HFF-Myc (cell line): ENCODE data around the gene INPP4B.

Experiments used
- DNase-seq: peaks from one replicate; pipeline ENCODE4 v3.0.0-alpha.2; 2011; ENCODE audit warnings: low read depth; ENCODE audit errors: extremely low read depth
- H3K4me3 ChIP-seq: replicated peaks from 2 replicates; pipeline ENCODE4 v1.5.1; 2011; ENCODE audit warnings: low read depth, mild to moderate bottlenecking, control low read depth, low read length
- CTCF ChIP-seq: IDR thresholded peaks from 2 replicates; pipeline ENCODE4 v1.5.1; 2012; ENCODE audit warnings: mild to moderate bottlenecking, low read depth, low read length, control low read depth; ENCODE audit errors: missing control alignments

INPP4B gene

GRCh38 chr4:142360657-142361056 is 485.4 kb downstream of the INPP4B start:
- no peak overlapping the region for H3K4me3 ChIP-seq
- no peak for DNase-seq
- no peak for TF ChIP-seq CTCF

- no peak for TF ChIP-seq CTCF
- no peak for DNase-seq
- no peak overlapping the region for H3K4me3 ChIP-seq
Measured at GRCh38 chr4:142358656-142359055, 487.4 kb downstream of the INPP4B start.

GRCh38 chr4:142356801-142357200 is 489.3 kb downstream of the INPP4B start:
- no peak overlapping the region for H3K4me3 ChIP-seq
- TF ChIP-seq CTCF, result no peak
- DNase-seq, result no peak

GRCh38 chr4:142356118-142356759 is 489.9 kb downstream of the INPP4B start:
- DNase-seq, result no peak
- no peak for TF ChIP-seq CTCF
- H3K4me3 ChIP-seq, result no peak overlapping the region

- TF ChIP-seq CTCF, result no peak
- H3K4me3 ChIP-seq, result no peak overlapping the region
- DNase-seq, result no peak
Measured at GRCh38 chr4:142355421-142355930, 490.6 kb downstream of the INPP4B start.

GRCh38 chr4:142354794-142355420 is 491.2 kb downstream of the INPP4B start:
- H3K4me3 ChIP-seq, result no peak overlapping the region
- no peak for DNase-seq
- no peak for TF ChIP-seq CTCF
